HCT116 (cell line): ENCODE results near the gene ERICH6.

Experiments
- EGR1 ChIP-seq: IDR thresholded peaks from 2 replicates; pipeline ENCODE4 v1.6.1; 2012; ENCODE audit warnings: low read depth
- ELF1 ChIP-seq: IDR thresholded peaks from 2 replicates; pipeline ENCODE4 v1.6.1; 2012; ENCODE audit warnings: low read depth, borderline replicate concordance
- POLR2A ChIP-seq: IDR thresholded peaks from 2 replicates; pipeline ENCODE4 v1.7.0; 2011; ENCODE audit warnings: borderline replicate concordance; ENCODE audit not compliant: insufficient read depth, insufficient read length; ENCODE audit errors: extremely low read depth
- POLR2AphosphoS5 ChIP-seq: IDR thresholded peaks from 2 replicates; pipeline ENCODE4 v1.6.1; 2011; ENCODE audit warnings: mild to moderate bottlenecking, low read depth, low read length, moderate library complexity
- SIN3A ChIP-seq: IDR thresholded peaks from 2 replicates; pipeline ENCODE4 v1.6.1; 2012; ENCODE audit warnings: low read depth
- SP1 ChIP-seq: IDR thresholded peaks from 2 replicates; pipeline ENCODE4 v1.6.1; 2012; ENCODE audit warnings: low read depth
- YY1 ChIP-seq: IDR thresholded peaks from 2 replicates; pipeline ENCODE4 v1.6.1; 2011; ENCODE audit warnings: low read length, low read depth, moderate library complexity, mild to moderate bottlenecking; ENCODE audit not compliant: insufficient replicate concordance; ENCODE audit errors: extremely low read depth
- ZFX ChIP-seq: fragments of 450-650 bp; IDR thresholded peaks from 2 replicates; pipeline ENCODE4 v1.6.1; 2017
- ZNF274 ChIP-seq: fragments of 200-500 bp; sonication (Bioruptor generic); IDR thresholded peaks from 2 replicates; pipeline ENCODE4 v1.6.1; 2014; ENCODE audit warnings: mild to moderate bottlenecking, low read depth, low read length, inconsistent platforms
- TF ChIP-seq, protein P1 (sequence below), 3 experiments: fragments of 200-600 bp in 1 of 3; sonication (generic) in 1 of 3; IDR thresholded peaks in 2 of 3; conservative IDR thresholded peaks in 1 of 3; 2 replicates each; pipeline ENCODE4 v1.5.1; 2012 to 2017; ENCODE audit warnings: low read depth in 2 of 3, low read length in 2 of 3, antibody characterized with exemption in 1 of 3, borderline replicate concordance in 1 of 3, control low read depth in 1 of 3, mild to moderate bottlenecking in 1 of 3, mixed read lengths in 1 of 3, mixed run types in 1 of 3, moderate library complexity in 1 of 3; ENCODE audit not compliant: insufficient read depth in 1 of 3
- TF ChIP-seq, protein P2 (sequence below): IDR thresholded peaks from 2 replicates; pipeline ENCODE4 v1.6.1; 2011; ENCODE audit warnings: mild to moderate bottlenecking, low read length, moderate library complexity; ENCODE audit not compliant: insufficient replicate concordance; ENCODE audit errors: extremely low read depth
- TF ChIP-seq, protein P3 (sequence below): IDR thresholded peaks from 2 replicates; pipeline ENCODE4 v1.6.1; 2012

DNA sequence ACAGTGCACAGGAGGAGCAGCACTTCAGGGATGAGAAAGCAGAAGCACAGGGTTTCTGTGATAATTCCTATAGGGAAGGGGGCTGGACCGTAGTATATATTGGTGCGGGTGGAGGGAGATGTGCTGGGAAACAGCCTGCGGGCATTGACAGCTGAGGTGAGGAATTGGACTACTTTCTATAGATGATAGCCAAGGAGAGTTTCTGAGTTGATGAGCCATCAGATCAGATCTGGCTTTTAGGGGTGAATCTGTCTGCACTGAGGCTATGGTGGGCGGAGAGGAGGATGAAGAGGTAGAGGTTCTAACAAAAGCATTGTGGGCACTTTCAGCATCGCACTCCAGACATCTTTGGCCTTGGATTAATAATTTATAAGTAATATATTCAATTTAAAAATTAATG, 67.5 kb downstream of the ERICH6 start:
- TF ChIP-seq SP1 (no peak), POLR2AphosphoS5 (no peak), ZFX (no peak), ZNF274 (no peak), ELF1 (no peak), POLR2A (no peak), EGR1 (no peak), YY1 (no peak), SIN3A (no peak)
- TF ChIP-seq, protein P1, sequence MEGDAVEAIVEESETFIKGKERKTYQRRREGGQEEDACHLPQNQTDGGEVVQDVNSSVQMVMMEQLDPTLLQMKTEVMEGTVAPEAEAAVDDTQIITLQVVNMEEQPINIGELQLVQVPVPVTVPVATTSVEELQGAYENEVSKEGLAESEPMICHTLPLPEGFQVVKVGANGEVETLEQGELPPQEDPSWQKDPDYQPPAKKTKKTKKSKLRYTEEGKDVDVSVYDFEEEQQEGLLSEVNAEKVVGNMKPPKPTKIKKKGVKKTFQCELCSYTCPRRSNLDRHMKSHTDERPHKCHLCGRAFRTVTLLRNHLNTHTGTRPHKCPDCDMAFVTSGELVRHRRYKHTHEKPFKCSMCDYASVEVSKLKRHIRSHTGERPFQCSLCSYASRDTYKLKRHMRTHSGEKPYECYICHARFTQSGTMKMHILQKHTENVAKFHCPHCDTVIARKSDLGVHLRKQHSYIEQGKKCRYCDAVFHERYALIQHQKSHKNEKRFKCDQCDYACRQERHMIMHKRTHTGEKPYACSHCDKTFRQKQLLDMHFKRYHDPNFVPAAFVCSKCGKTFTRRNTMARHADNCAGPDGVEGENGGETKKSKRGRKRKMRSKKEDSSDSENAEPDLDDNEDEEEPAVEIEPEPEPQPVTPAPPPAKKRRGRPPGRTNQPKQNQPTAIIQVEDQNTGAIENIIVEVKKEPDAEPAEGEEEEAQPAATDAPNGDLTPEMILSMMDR (IDR thresholded peaks at IDR 0.05 in 2 of 3, conservative IDR thresholded peaks at IDR 0.05 in 1 of 3; ENCODE audit: borderline replicate concordance in 1 of 3, insufficient read depth in 1 of 3, low read depth in 2 of 3, low read length in 2 of 3): no peak
- TF ChIP-seq, protein P2, sequence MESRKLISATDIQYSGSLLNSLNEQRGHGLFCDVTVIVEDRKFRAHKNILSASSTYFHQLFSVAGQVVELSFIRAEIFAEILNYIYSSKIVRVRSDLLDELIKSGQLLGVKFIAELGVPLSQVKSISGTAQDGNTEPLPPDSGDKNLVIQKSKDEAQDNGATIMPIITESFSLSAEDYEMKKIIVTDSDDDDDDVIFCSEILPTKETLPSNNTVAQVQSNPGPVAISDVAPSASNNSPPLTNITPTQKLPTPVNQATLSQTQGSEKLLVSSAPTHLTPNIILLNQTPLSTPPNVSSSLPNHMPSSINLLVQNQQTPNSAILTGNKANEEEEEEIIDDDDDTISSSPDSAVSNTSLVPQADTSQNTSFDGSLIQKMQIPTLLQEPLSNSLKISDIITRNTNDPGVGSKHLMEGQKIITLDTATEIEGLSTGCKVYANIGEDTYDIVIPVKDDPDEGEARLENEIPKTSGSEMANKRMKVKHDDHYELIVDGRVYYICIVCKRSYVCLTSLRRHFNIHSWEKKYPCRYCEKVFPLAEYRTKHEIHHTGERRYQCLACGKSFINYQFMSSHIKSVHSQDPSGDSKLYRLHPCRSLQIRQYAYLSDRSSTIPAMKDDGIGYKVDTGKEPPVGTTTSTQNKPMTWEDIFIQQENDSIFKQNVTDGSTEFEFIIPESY: no peak
- TF ChIP-seq, protein P3, sequence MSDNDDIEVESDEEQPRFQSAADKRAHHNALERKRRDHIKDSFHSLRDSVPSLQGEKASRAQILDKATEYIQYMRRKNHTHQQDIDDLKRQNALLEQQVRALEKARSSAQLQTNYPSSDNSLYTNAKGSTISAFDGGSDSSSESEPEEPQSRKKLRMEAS: no peak
